NOMO-1 (cell line): ENCODE results near the gene GABARAPL1.
A peak's percentile ranks its signal among the peaks of the same experiment; 100 is the strongest.

Experiments used
- DNase-seq, 2 experiments: peaks; one replicate each; lab custom pipeline; 2025; ENCODE audit not compliant: unreplicated experiment in 2 of 2; lab: John Stamatoyannopoulos, UW

Gene GABARAPL1

DNA sequence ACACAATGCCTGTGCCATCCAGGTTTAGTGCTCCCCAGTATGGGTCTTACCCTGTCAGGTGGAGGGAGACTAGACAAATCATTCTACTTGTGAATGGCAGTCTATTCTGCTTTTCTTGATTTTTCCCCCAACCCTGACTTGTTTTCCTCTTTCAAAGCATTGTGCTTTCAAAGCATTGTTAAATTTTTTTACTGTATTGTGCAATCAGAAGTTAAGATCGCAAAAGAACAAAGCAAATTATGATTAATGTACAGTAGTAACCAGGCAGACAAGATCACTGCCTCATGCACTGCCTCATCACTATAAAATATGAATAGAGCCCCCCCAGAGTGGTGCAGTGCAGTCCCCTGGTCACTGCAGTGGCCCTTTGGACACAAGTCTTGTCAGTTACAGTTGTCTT, 14.1 kb downstream of the GABARAPL1 start:
- no peak for DNase-seq

DNA sequence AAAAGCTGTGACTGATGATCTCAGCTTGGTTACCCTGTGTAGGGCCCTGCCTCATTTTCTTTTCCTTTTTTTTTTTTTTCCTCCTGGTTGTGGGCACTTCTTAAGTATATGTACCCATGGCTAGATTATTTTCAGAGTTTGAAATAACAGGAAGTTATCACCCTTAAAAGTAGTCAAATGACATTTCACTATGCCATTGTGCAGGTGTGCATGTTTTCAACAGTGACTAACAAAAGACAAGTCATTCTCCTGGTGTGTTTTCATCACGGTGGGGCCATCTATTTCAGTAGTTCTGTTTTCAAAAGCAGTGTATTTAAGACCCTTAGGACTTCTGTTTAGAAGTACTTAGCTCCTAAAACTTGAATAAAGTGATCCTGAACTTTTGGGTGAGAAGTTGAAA, 15.0 kb downstream of the GABARAPL1 start:
- no peak for DNase-seq

DNA sequence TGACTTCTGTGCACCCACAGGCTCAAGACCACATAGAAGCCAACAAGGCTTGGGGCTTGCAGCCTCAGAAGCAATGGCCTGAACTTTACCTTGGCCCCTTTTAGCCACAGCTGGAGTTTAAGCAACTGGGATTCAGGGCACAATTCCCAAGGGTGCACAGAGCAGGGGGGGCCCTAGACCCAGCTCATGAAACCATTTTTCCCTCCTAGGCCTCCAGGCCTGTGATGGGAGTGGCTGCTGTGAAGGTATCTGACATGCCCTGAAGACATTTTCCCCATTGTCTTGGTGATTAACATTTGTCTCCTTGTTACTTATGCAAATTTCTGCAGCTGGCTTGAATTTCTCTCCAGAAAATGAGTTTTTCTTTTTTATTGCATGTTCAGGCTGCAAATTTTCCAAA, 21.9 kb downstream of the GABARAPL1 start:
- DNase-seq: no peak

DNA sequence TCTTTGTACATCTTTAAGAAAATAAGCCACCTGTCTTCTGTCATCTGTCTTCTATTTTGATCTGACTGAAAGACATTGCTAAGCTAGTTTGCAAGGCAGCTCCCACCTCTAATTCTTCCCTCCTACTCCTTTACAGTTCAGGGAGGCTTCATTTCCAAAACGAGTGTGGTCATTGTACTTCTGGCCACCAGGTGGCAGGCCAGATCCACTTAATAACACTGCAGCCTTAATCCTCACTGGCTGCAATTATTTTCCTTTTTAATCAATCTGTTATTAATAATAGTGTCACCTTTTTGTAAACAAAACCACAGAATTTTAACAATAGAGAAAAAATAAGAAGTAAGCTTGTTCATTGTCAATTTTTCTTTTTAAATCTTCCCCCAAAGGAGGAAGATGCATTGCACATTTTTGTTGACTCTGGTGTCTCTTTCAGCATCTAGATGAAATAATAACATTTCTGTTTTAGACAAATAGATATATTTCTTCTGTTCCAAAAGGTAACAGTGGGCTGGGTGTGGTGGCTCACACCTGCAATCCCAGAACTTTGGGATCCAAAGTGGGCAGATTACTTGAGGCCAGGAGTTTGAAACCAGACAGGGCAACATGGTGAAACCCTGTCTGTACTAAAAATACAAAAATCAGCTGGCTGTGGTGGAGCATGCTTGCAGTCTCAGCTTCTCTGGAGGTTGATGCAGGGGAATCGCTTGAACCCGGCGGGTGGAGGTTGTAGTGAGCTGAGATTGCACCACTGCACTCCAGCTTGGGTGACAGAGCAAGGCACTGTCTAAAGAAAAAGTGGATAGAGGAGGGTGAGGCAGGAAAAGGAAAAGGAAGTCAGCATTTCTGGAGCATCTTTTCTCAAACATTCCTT, 23.3 kb downstream of the GABARAPL1 start:
- peak; percentile 33 to 44 for DNase-seq

DNA sequence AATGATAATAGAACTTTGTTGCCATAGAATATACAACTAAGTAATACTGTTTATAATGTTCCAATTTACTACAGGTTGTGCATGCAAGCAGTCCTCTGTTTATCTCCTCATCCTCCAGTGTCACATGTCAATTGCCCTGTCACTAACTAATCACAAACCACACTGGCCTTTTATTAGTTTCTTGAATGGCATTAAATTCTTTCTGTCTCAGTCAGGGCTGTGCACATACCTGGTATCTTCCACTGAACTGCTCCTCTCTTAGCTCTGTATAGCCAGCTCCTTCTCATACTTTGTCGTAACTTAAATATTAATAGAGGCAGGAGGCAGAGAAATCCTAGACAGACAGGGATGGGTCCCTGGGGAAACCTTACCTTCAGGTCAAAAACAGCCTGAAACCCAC, 24.0 kb downstream of the GABARAPL1 start:
- no peak for DNase-seq

DNA sequence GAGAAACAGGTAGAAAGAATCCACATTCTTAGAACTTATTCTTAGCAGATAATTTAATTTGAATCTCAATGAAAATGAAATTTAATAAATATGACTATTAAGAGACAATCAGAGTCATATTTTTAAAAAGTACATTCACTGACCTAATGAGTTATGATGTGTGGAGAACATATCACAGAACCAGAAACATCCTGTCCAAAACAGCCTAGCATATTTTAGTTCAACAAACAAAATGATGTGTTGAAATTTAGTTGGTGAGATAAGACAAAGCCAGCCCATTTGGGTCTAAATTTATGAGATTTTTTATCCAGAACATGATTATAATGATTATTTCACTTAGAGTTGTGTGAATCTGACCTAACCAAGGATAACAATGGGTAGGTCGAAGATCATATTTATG, 25.8 kb downstream of the GABARAPL1 start:
- no peak for DNase-seq

DNA sequence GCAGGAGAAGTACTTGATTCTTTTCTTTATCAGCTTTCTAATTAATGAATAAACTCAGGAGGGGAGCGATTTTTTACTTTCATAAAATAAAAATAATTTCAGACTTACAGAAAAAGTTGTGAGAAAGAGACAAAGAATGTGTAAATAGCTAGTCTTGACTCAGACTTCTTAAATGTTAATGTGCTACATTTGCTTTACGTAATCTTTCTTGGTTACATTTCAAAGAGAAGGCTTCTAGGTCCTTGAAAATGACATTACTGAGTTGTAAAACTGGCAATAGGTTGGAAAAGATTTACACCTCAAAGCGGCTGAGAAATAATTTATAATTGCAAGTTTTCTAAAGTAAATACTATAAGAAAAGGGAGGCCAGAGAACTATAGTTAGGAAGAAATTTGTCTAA, 28.6 kb downstream of the GABARAPL1 start:
- DNase-seq: no peak

DNA sequence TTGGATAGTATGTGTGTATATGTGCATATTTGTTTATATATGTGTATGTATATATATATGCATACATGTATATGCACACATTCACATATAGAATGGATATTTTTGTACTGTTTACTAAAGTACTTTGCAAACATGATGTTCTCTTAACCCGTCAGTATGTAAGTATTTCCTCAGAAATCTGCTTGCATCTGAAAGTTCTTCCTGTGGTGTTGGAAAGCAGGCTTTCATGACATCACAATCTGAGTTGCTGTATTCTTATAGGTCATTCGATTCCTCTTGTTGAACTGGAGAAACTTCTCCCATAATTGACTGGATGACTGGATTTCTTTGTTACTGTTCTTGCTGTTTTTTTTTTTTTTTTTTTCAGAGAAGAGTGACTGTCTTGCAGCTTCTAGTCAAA, 29.1 kb downstream of the GABARAPL1 start:
- DNase-seq: no peak

DNA sequence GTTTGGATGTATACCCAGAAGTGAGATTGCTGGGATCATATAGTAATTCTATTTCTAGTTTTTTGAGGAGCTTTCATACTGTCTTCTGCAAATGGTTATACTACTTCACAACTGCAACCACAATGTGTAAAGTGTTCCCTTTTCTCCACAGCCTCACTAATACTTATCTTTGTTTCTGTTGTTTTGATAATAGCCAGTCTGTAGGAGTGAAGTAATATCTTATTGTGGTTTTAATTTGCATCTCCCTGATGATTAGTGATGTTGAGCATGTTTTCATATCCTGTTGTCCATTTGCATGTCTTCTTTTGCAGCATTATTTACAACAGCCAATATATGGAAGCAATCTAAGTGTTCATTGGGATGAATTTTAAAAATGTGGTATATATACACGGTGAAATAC, 29.9 kb downstream of the GABARAPL1 start:
- DNase-seq: peak in 1 of 2 experiments; percentile 12

DNA sequence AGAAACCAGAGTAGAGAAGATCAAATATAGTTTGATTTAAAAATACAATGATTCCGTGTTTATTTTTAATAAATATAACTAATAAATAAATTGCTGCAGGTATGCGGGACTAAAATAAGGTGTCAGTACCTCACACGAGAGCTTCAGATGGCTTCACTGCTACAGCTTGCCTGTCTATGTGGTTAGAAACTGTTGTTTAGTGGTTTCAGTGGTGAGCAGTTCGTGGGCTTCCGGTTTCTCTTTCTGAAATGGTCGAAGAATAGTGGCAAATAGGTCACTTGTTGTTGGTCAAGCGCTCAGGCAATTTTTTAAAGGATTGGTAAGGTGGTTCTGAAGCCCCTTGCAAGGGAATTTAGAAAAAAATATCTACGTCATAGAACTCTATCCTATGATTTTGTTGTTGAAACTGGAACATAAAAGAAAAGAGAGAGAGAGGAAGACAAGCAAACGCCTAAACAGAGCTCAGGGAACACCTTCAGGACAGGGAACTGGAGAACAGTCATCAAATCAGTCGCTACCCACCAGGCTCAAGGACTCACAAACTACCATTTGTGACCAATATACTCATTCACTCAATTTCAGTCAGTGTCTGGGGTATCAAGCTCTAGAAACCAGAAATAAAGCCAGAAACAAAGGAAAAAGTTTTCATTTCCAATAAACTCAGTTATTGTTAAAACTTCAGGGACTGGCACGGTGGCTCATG, 31.3 kb downstream of the GABARAPL1 start:
- peak; percentile 57 to 79 for DNase-seq

DNA sequence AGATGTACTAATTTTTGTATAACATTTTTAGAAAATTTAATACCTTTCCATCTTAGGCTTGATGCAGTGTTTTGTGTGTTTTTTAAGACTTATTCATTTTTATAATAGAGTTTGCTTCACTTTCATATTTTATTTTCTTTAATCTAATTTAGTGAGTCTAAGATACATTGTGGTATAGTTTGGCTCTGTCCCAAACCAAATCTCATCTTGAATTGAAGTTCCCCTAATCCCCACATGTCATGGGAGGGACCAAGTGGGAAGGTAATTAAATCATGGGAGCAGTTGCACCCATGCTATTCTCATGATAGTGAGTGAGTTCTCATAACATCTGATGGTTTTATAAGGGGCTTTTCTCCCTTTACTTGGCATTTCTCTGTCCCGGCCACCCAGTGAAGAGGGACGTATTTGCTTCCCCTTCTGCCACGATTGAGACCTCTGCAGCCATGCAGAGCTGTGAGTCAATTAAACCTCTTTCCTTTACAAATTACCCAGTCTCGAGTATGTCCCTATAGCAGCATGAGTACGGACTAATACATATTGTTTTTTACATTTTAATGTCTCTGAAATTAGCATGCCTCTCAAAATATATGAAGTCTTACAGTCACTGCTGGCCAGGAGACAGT, 34.9 kb downstream of the GABARAPL1 start:
- DNase-seq: no peak

DNA sequence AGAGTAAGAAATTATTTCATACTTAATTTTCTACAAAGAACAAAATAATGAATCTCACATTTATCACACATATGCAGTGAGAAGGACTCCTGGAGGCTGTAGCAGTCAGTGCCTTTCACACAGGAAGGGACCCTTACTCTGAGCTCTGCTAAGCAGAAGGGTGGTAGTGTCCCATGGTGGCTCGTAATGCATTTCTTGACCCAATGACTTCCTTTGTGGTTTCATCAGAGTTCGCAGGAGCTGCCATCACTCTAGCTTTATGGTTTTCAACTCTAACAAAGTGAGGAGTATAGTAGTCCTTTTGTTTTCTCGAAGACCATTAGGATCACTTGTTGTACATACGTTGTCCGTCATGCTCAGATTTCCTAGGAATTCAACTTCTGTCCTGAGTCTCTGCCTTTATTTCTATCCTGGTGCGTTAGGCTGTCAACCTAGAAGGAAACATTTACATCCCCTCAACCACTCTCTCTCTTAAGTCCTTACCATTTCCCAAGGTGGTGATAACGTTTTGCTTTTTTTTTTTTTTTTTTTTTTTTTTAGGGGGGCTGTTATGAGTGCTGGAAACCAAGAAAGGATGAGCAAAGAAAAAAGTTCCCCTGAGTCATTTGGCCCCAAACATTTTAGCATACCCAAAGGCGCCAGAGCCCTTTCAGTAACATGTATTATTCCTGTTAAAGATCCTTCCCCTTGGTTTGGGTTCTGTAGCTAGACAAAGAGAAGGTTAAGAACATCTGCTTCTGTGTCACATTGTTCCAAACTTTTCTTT, 37.2 kb downstream of the GABARAPL1 start:
- no peak for DNase-seq

DNA sequence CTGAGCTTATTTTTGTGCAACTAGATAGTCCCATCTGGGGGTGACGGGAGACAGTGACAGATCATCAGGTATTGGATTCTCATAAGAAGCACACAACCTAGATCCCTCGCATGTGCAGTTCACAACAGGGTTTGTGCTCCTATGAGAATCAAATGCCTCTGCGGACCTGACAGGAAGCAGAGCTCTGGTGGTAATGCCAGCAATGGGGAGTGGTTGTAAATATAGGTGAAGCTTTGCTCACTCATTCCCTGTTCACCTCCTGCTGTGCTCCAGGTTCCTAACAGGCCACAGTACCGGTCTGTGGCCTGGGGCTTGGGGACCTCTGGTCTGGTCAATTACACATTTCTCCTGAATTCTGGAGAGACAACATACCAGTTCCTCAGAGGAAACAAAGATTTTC, 39.0 kb downstream of the GABARAPL1 start:
- DNase-seq: no peak

DNA sequence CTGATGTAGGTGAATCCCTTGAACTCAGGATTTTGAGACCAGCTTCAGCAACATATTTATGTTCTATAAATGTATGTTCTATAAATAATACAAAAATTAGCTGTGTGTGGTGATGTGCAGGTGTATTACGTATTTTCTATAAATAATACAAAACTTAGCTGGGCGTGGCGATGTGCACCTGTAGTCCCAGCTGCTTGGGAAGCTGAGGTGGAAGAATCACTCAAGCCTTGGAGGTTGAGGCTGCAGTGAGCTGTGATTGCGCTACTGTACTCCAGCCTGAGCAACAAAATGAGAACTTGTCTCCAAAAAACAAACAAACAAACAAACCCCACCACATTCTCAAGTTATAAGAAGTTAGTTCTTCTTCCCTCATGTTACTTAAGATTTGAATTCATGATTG, 39.5 kb downstream of the GABARAPL1 start:
- no peak for DNase-seq

DNA sequence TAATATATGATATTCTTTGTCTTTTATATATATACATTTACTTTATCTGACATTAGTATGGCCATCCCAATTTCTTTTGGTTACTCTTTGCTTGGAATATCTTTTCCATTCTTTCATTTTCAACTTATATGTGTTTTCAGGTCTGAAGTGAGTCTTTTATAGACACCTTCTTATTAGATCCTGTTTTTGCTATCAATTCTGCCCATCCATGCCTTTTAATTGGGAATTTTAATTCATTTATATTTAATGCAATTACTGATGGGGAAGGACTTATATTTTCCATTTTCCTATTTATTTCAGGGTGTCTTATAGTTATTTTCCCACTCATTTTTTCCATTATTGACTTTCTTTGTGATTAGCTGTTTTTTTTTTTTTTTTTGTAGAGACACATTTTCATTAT, 43.4 kb downstream of the GABARAPL1 start:
- DNase-seq: no peak

DNA sequence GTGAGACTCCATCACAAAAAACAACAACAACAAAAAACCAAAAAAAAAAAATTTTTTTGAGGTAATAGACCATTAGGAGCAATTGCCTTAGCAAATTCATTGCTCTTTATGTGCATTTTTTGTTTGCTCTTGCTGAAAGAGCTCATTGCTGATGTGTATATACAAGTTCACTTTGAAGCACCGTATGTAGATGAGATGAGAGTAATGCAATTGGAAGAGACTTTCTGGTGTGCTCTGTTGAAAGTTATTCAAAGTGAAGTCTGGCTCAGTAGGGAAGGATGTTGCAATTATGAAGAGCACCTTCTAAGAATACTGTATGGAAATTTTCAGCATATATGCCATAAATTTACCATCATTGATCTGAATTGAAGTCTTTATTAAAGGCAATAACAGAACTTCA, 48.2 kb downstream of the GABARAPL1 start:
- no peak for DNase-seq

DNA sequence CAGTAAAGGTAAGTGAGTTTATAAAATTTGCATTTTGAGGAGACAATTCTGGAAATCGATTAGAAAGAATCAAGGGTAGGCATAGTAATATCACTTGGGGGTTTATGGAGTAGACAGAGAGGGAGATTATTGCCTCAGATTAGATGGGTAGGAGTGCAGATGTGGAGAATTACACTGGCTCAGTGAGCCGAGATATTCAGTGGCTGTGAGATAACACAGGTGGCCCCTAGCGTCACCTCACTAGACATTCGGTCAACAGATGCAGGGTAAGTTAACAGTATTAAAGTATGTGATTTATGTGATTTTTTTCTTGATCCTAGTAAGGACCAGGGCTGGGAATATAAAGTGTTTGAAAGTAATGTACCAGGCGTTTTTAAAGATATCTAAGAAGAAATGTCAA, 55.4 kb downstream of the GABARAPL1 start:
- no peak for DNase-seq

DNA sequence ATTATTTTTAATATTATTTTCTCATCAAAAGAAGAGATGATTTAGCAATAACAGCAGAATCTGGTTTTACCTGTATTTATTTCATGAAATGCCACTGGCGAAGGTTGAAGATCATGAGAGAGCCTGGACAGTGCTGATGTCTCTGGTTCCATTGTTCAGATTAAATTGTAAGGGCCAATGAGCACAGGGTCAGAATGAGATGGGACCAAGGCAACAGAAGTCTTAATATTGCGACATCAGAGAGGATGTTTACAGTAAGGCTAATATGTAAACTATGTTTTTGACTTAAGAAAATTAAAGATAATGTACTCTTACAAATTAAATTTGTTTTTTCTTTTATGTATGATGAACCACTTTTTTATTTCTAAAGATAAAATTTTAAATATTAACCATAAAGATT, 59.8 kb downstream of the GABARAPL1 start:
- DNase-seq: no peak
